Bronchial epithelial cell (primary cell): ENCODE data around the gene TRIM33. TPM values are rescaled to one million over a fixed set of nuclear protein-coding genes. Genes with fewer than 3 reads are reported as not detected.

Source experiments
- DNase-seq: peaks from one replicate; pipeline ENCODE4 v3.0.0-alpha.2; 2010; ENCODE audit warnings: low read depth
- FAIRE-seq: peaks from 2 replicates; lab custom pipeline; 2011; peaks lifted over from hg19 to GRCh38; lab: Jason Lieb, UNC
- H3K27me3 ChIP-seq: 2 replicates; pipeline ENCODE4 v1.5.1; 2011; ENCODE audit warnings: low read length; ENCODE audit not compliant: control insufficient read depth, insufficient read depth
- H3K36me3 ChIP-seq: 2 replicates; pipeline ENCODE4 v1.5.1; 2011; ENCODE audit warnings: low read length; ENCODE audit not compliant: control insufficient read depth, insufficient read depth
- H3K4me3 ChIP-seq: 2 replicates; pipeline ENCODE4 v1.5.1; 2011; ENCODE audit warnings: mild to moderate bottlenecking, low read depth, low read length, control low read depth
- total RNA-seq: library from RNA; depleted of rRNA; stranded (reverse); fragments of >200 nt; gene quantifications from 2 replicates; pipeline ENCODE4 v1.2.1, GENCODE V29; 2014
- TF ChIP-seq, protein P1 (sequence below): IDR thresholded peaks from 2 replicates; pipeline ENCODE4 v1.5.1; 2011; ENCODE audit warnings: mild to moderate bottlenecking, moderate library complexity, low read length, control low read depth, inconsistent platforms; ENCODE audit not compliant: insufficient read depth, severe bottlenecking

The TRIM33 gene
- total RNA-seq, 1 donor from 2014 or later = 16.3 TPM

- Histone ChIP-seq H3K27me3 (no peaks in the 10 kb centered on the region), H3K4me3 (no peak overlapping the region), H3K36me3 (peaks cover 6% of the 10 kb centered on the region)
- FAIRE-seq = no peak
- TF ChIP-seq, protein P1, sequence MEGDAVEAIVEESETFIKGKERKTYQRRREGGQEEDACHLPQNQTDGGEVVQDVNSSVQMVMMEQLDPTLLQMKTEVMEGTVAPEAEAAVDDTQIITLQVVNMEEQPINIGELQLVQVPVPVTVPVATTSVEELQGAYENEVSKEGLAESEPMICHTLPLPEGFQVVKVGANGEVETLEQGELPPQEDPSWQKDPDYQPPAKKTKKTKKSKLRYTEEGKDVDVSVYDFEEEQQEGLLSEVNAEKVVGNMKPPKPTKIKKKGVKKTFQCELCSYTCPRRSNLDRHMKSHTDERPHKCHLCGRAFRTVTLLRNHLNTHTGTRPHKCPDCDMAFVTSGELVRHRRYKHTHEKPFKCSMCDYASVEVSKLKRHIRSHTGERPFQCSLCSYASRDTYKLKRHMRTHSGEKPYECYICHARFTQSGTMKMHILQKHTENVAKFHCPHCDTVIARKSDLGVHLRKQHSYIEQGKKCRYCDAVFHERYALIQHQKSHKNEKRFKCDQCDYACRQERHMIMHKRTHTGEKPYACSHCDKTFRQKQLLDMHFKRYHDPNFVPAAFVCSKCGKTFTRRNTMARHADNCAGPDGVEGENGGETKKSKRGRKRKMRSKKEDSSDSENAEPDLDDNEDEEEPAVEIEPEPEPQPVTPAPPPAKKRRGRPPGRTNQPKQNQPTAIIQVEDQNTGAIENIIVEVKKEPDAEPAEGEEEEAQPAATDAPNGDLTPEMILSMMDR = no peak
- no peak for DNase-seq
Observed at GRCh38 chr1:114457675-114458236, 53.2 kb downstream of the TRIM33 start.

DNA sequence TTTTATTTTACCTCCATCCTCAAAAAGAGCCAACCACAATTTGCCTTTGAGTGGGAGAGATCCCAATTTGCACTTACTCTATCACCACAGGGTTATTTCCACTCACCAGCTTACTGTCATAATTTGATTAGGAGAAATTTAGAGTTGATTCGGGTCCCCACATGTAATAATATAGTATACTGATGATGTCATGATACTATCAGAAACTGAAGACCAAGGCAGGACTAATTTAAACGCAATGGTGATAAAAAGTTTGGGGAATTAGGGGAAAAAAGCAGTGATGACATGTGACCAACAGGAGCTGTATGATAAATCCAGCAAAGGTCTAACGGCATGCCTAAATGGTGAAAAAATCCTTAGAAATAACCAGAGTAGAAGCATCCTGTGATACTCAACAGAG lies 54.4 kb downstream of the TRIM33 start:
- Histone ChIP-seq H3K36me3 (peaks cover 6% of the 10 kb centered on the region), H3K27me3 (no peaks in the 10 kb centered on the region), H3K4me3 (no peak overlapping the region)
- FAIRE-seq = no peak
- DNase-seq = no peak
- TF ChIP-seq, protein P1 = no peak

DNA sequence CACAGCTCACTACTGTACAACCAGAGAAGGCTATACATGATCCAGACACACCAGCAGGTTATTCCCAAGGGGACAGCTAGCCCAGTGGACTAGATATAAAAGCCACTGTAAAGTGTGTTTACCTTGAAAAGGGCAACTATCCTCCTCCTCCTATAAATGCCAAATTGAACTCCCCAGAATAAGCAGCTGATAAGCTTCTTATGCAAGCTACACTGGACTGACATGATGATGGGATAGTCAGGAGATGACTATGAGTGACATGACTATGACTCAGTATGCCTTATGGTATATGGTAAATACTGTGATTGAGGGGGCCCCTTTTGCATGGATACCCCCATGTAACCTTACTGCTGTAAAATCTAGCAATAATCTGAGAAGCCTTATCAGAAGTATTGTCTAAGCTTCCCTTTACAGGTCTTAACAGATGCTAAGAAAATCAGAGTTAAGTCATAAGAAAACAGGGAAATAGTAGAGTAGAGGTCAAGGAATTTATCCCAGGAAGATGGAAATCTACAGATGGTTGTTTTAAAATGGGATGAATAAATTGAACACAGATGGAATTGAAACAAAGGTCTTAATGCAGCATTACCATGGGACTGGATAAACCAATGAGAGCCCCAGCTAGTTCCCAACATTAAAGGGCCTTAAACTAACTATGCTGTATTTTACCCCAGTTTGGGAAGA lies 55.8 kb downstream of the TRIM33 start:
- DNase-seq = peak; percentile 80
- no peaks in the 10 kb centered on the region for H3K27me3 ChIP-seq
- H3K36me3 ChIP-seq = peaks cover 6% of the 10 kb centered on the region
- no peak for FAIRE-seq
- TF ChIP-seq, protein P1 = no peak
- no peak overlapping the region for H3K4me3 ChIP-seq

DNA sequence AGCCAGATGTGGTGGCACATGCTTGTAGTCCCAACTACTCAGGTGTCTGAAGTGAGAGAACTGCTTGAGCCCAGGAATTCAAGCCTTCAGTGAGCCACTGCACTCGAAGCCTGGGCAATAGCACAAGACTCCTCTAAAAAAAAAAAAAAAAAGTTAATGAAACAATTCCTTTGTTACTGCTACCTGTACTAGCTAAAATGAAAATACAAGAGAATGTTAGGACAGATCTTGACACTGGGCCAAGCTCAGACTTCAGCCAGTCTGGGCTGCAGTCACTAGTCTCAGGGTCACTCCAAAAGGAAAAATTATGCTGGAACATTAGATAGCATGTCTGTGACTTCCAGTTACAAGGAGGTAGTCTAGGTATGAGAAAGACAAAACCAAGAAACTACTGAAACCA lies 56.5 kb downstream of the TRIM33 start:
- no peak overlapping the region for H3K4me3 ChIP-seq
- H3K27me3 ChIP-seq = no peaks in the 10 kb centered on the region
- no peak for DNase-seq
- FAIRE-seq = no peak
- peaks cover 6% of the 10 kb centered on the region for H3K36me3 ChIP-seq
- TF ChIP-seq, protein P1 = no peak

DNA sequence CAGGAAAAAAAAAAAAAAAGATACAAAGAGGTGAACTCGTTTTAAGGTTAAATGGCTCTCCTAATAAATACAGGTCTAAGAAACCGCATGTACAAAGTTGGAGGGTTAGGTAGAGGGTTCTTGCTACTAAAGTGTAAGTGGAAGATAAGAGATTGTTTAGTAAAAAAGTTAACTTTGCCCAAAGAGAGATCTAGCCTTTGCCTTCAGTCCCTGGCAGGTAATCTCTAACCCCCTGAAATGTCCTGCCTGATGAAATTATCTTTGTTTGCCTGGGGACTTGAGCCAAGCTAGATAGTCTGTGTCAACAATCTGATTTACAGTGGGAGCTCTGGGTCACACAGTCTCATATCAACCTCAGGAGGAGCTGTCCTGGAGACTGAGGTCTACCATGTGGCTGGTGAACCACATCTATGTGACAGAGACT lies 57.6 kb downstream of the TRIM33 start:
- DNase-seq (no peak), FAIRE-seq (no peak)
- peaks cover 6% of the 10 kb centered on the region for H3K36me3 ChIP-seq
- no peaks in the 10 kb centered on the region for H3K27me3 ChIP-seq
- TF ChIP-seq, protein P1 = no peak
- no peak overlapping the region for H3K4me3 ChIP-seq
